22Rv1 (cell line): Measurements from ENCODE around the gene SEL1L.
"Not testable (repeated sequence)": the region's sequence is repeated elsewhere in the genome, so short reads cannot be mapped to it uniquely, and the experiment has no call there.

Experiments used
- CTCF ChIP-seq: fragments of 450-650 bp; IDR thresholded peaks from 2 replicates; pipeline ENCODE4 v1.5.1; 2017; ENCODE audit warnings: mild to moderate bottlenecking
- ZFX ChIP-seq: fragments of 450-650 bp; IDR thresholded peaks from 2 replicates; pipeline ENCODE4 v1.6.1; 2017; ENCODE audit warnings: antibody characterized with exemption, borderline replicate concordance

- TF ChIP-seq CTCF, ZFX: not testable (repeated sequence)
Measured at GRCh38 chr14:81512826-81513225, 20.8 kb downstream of the SEL1L start.
